MM.1S (cell line): ENCODE results near the gene RACGAP1.

Source experiments
- DNase-seq: peaks from one replicate; pipeline ENCODE4 v3.0.0-alpha.2; 2015
- H2AFZ ChIP-seq: fragments of 300-600 bp; sonication (generic); 2 replicates; pipeline ENCODE4 v1.6.0; 2016; ENCODE audit warnings: antibody characterized with exemption, low read length
- H3F3A ChIP-seq: fragments of 300-600 bp; sonication (generic); 2 replicates; pipeline ENCODE4 v1.6.1; 2016; ENCODE audit warnings: mild to moderate bottlenecking, antibody characterized with exemption, low read length, moderate library complexity, mixed read lengths; ENCODE audit not compliant: insufficient read depth
- H3K27ac ChIP-seq: fragments of 300-600 bp; sonication (generic); 2 replicates; pipeline ENCODE4 v1.5.1; 2016; ENCODE audit warnings: mild to moderate bottlenecking, low read length
- H3K27me3 ChIP-seq: fragments of 300-600 bp; sonication (generic); replicated peaks from 2 replicates; pipeline ENCODE4 v1.6.0; 2016; ENCODE audit warnings: low read length; ENCODE audit not compliant: insufficient read depth
- H3K36me3 ChIP-seq: fragments of 300-600 bp; sonication (generic); replicated peaks from 2 replicates; pipeline ENCODE4 v1.6.1; 2016; ENCODE audit warnings: mild to moderate bottlenecking, low read length, mixed read lengths; ENCODE audit not compliant: insufficient read depth
- H3K4me1 ChIP-seq: fragments of 300-600 bp; sonication (generic); 2 replicates; pipeline ENCODE4 v1.6.1; 2016; ENCODE audit warnings: low read length, mixed read lengths
- H3K4me2 ChIP-seq: fragments of 300-600 bp; sonication (generic); 2 replicates; pipeline ENCODE4 v1.6.0; 2016; ENCODE audit warnings: low read depth, low read length
- H3K4me3 ChIP-seq: fragments of 300-600 bp; sonication (generic); 2 replicates; pipeline ENCODE4 v1.5.1; 2016; ENCODE audit warnings: low read length, mixed read lengths
- H3K79me2 ChIP-seq: fragments of 300-600 bp; sonication (generic); 2 replicates; pipeline ENCODE4 v1.6.1; 2016; ENCODE audit warnings: mixed run types, low read length, mixed read lengths
- H3K9ac ChIP-seq: fragments of 300-600 bp; sonication (generic); 2 replicates; pipeline ENCODE4 v1.6.1; 2016; ENCODE audit warnings: low read length, mixed read lengths
- H3K9me2 ChIP-seq: fragments of 300-600 bp; sonication (generic); replicated peaks from 2 replicates; pipeline ENCODE4 v1.6.1; 2016; ENCODE audit warnings: mild to moderate bottlenecking, low read length, mixed read lengths; ENCODE audit not compliant: insufficient read depth
- H3K9me3 ChIP-seq: fragments of 300-600 bp; sonication (generic); replicated peaks from 2 replicates; pipeline ENCODE4 v1.6.1; 2016; ENCODE audit warnings: mild to moderate bottlenecking, low read length, mixed read lengths; ENCODE audit not compliant: insufficient read depth
- H4K20me1 ChIP-seq: fragments of 300-600 bp; sonication (generic); 2 replicates; pipeline ENCODE4 v1.6.1; 2016; ENCODE audit warnings: mild to moderate bottlenecking, low read length, moderate library complexity, mixed read lengths; ENCODE audit not compliant: insufficient read depth
- CTCF ChIP-seq: fragments of 300-600 bp; sonication (generic); IDR thresholded peaks from 2 replicates; pipeline ENCODE4 v1.5.1; 2016; ENCODE audit warnings: antibody characterized with exemption, low read length, mixed read lengths
- EZH2 ChIP-seq: fragments of 300-600 bp; sonication (generic); optimal IDR thresholded peaks from 2 replicates; pipeline ENCODE3; 2017; ENCODE audit warnings: low read depth, mild to moderate bottlenecking, antibody characterized with exemption, low read length, mixed read lengths
- EZH2phosphoT487 ChIP-seq: fragments of 300-600 bp; sonication (generic); IDR thresholded peaks from 2 replicates; pipeline ENCODE4 v1.6.1; 2018; ENCODE audit warnings: antibody characterized with exemption, low read length

The RACGAP1 gene

GRCh38 chr12:49950273-49951251 lies 74.7 kb downstream of the RACGAP1 start, which contains the start of gene AQP2:
TSS of gene AQP2 (plus strand) at chr12:49950737. CDS start at chr12:49950831, 94 bp downstream.
- Histone ChIP-seq H3K27me3 (peaks cover 13% of the 10 kb centered on the region), H3F3A (no peaks in the 10 kb centered on the region), H3K9ac (no peak within 1 kb of the TSS), H3K9me3 (no peaks in the 10 kb centered on the region), H3K4me2 (no peak within 1 kb of the TSS), H3K9me2 (no peaks in the 10 kb centered on the region), H3K4me1 (no peaks in the 10 kb centered on the region), H3K4me3 (no peak within 1 kb of the TSS), H3K36me3 (no peaks in the 10 kb centered on the region), H3K27ac (no peak within 1 kb of the TSS), H3K79me2 (no peaks in the 10 kb centered on the region), H4K20me1 (no peaks in the 10 kb centered on the region), H2AFZ (no peak within 1 kb of the TSS)
- TF ChIP-seq EZH2 (no peak), EZH2phosphoT487 (no peak), CTCF (no peak)
- DNase-seq, result no peak

- no peaks in the 10 kb centered on the region for H3K36me3 ChIP-seq
- H3K27me3 ChIP-seq, result peaks cover 6% of the 10 kb centered on the region
- no peaks in the 10 kb centered on the region for H3K79me2 ChIP-seq
- H3K4me3 ChIP-seq, result no peak overlapping the region
- no peak overlapping the region for H3K9ac ChIP-seq
- DNase-seq, result no peak
- TF ChIP-seq EZH2, result no peak
- no peak for TF ChIP-seq EZH2phosphoT487
- no peak for TF ChIP-seq CTCF
- no peaks in the 10 kb centered on the region for H3K9me2 ChIP-seq
- H2AFZ ChIP-seq, result no peak overlapping the region
- H3K27ac ChIP-seq, result no peak overlapping the region
- no peaks in the 10 kb centered on the region for H3K9me3 ChIP-seq
- no peaks in the 10 kb centered on the region for H3F3A ChIP-seq
- 0 out of 2 replicates have a peak, but pooled peaks cover 6% of the 10 kb centered on the region for H3K4me1 ChIP-seq
- H4K20me1 ChIP-seq, result no peaks in the 10 kb centered on the region
- no peak overlapping the region for H3K4me2 ChIP-seq
Observed at GRCh38 chr12:49949866-49950265, 75.4 kb downstream of the RACGAP1 start.

GRCh38 chr12:49948866-49949845 lies 76.1 kb downstream of the RACGAP1 start:
- Histone ChIP-seq H2AFZ (no peak overlapping the region), H3K9me2 (no peaks in the 10 kb centered on the region), H3F3A (no peaks in the 10 kb centered on the region), H3K79me2 (no peaks in the 10 kb centered on the region), H3K4me3 (no peak overlapping the region), H3K4me1 (0 out of 2 replicates have a peak, but pooled peaks cover 6% of the 10 kb centered on the region), H3K27me3 (no peaks in the 10 kb centered on the region; the same call in 1 of the 2 replicates), H3K27ac (no peak overlapping the region), H3K36me3 (no peaks in the 10 kb centered on the region), H3K4me2 (no peak overlapping the region), H3K9ac (no peak overlapping the region), H4K20me1 (no peaks in the 10 kb centered on the region), H3K9me3 (no peaks in the 10 kb centered on the region)
- TF ChIP-seq CTCF (no peak), EZH2 (no peak), EZH2phosphoT487 (no peak)
- DNase-seq, result no peak
